Kasumi-1 (cell line): Measurements from ENCODE around the gene NACAD.

ENCODE experiments used
- DNase-seq, 2 experiments: peaks; one replicate each; lab custom pipeline; 2025; lab: John Stamatoyannopoulos, UW

Gene NACAD

DNA sequence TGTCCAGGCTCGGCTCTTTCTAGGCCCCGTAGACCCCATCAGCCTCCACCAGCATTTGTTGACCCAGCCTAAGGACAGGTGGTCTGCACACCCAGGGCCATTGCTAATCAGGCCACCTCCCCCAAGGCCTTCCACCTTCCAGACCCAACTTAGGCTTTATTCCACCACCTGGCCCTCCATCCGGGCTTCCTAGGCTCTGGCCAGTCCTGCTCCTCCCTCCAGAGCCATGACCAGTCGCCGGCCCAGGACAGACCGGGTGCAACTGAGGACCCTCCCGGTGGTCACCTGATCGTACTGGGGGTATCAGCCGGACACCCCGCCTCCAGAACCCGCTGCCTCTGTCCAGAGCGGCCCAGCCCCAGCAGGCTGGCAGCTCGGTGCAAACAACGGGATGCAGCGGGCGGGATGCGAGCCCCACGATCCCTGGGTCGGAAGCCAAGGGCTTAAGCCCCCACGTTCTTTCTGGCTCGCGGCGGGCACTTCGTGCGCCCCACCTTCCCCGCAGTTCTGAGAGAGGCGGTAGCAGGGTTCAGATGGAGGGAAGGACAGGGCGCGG lies 545 bp downstream of the NACAD start:
- DNase-seq = no peak

DNA sequence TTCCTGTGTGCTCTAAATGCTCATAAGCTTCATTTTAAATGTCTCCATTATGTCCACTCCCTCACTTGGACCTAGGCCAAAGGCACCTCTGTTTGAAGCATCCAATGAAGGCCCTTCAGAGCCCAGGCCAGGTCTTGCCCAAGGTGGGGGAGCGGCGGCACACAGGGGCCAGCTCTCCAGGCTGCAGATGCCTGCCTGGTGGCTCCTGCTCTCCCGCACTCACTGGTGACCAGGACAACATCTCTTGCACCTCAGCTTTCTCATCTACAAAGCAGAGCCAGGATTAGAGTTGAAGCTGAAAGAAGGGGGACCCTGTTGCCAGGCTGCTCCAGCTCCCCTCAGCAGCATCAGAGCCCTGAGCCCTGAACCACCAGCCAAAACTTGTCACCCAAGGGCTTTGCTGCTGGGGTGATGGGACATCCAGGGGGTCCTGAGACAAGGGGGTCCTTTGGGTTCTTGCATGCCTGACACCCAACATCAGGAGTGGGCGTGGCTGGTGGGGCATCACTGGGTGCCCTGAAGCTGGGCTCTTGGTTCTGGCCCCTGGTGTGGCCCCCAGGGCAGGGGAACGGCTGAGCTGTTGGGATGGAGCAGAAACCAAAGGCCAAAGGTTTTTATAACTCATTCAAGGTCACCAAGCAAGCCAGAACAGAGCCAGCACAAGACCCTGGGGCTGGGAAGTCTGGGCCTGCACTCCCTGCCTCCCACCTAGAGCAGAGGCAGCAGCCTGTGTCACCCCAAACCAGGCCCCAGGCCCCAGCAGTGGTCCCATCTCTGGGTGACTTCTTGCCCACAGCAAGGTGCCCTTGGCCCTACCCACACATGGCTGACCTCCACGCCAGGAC lies 1.2 kb downstream of the NACAD start:
- no peak for DNase-seq

DNA sequence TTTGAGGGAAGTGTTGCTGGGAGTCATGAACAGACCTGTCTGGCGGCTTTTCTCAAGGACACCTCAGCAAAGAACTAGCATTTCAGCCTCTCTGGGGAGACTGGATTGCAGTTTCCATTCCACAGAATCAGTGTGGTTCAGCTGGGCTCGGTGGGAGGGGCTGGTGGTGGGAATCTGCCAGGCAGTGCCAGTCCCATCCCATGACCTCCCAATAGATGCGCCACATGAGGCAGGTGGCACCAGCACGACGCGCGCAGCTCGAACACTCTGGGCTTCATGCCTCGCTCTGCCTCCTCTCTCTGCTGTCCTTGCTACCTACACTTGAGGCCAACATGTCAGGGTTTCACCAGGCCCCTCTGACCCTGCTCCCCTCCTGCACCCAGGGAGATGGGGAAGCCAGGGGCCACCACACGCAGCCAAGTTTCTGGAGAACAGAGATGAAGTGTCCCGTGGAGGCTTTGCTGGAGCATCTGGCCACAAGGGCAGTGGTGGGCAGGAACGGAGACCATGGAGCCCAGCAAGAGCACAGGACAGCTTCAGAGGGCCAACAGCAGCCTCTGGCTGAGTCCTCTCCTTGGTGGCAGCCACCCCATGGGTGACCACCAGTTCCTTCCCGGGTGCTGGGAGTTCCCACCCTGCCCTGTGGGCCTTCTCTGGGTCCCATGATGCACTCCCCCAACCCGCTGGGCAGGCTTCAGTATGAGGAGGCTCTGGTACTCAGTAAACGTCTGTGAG lies 2.3 kb downstream of the NACAD start:
- DNase-seq = no peak

DNA sequence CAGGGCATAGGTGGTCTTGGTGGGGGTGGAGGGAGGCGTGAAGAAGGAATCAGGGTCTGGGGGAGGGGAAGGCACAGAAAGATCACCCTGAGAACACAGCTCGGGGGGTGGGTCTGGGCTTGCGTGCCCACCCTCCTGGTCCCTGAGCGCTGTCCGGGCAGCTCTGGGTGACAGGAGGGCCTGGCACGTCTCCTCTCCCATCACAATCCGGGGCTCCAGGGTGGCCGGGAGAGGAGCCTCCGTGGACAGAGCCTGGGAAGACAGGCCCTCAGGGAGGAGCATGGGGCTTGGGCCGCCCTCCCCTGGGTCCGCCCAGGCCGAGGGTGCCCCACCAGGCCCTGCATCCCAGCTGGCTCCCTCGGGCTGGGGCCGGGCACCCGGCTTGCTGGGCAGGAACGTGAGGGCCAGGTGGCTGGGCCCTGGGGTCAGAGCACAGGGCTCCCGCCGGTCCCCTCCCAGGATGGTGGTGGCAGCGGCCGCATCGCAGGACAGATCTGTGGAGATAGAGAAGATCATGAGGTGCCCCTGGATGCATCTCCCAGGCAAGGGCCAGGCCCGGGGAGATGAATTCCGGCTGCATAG lies 3.1 kb downstream of the NACAD start:
- no peak for DNase-seq

DNA sequence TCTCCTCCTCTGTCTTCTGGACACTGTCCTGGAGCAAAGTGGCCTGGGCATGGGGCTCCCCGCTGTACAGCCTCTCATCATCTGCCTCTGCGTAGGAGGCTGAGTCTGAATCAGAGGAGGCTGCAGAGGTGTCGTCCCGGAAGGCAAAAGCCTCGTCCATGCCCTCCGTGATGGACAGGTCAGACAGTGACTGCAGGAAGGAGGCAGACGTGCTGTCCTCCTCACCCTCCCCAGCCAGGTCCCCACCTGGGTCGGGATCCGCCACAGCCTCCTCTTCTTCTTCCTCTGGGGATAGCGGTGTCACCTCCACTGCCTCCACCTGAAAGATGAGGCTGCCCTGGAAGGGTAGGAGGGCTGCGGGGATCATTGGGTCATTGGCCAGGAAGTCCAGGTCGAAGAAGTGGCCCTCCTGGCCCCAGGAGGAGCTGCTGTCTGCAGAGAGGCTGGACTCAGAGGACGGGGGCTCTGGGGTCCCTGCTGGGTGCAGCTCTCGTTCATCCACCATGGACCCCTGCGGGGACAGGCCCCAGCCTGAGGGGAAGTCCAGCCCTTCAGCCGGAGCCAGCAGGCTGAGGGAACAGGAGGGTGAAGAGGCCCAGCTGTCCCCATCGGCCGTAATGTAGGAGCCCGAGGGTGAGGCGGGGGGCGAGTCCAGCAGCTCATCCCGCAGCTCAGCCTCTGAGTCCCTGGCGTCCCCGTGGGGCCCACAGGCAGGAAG lies 3.7 kb downstream of the NACAD start:
- DNase-seq = no peak

DNA sequence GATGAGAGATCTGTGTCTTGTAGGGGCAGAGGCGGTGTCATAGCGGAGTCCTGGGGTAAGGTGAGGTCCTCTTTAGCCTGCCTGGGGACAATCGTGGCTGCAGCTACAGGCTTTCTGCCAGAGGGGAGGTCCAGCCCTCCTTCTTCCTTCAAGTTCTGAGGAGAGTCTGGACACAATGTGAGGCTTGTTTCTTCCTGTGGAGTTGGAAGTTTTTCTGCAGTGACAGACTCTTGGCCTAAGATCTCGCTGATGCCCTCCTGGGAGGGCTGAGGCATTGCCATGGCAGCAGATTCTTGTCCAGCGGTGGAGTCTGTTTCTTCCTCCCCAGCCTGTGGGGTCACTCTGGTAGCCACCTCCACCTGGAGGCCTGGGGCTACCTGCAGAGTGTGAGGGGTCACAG lies 4.4 kb downstream of the NACAD start:
- DNase-seq = no peak

DNA sequence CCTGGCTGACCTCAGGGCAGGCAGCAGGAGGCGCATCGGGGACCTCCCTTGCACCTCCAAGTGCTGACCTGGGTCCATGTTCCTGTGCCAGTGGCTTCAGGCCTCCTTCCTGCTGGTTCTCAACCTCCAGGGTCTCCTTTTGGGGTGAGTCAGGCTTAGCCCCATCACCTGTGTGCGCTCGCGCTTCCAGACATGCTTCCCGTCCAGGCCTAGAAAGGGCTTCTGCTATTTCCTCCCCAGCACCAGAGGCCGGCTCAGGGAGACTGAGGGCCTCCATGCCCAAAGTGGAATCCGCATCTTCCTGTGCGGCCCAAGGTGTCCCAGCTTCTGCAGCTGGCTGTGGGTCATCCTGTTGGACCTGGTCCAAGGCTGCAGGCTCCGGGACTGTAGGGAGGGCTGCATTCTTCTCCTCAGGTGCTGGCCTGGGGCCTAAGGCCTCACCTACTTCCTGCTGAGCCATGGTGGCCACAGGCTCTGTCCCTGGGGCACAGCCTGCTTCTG lies 5.9 kb downstream of the NACAD start:
- no peak for DNase-seq

DNA sequence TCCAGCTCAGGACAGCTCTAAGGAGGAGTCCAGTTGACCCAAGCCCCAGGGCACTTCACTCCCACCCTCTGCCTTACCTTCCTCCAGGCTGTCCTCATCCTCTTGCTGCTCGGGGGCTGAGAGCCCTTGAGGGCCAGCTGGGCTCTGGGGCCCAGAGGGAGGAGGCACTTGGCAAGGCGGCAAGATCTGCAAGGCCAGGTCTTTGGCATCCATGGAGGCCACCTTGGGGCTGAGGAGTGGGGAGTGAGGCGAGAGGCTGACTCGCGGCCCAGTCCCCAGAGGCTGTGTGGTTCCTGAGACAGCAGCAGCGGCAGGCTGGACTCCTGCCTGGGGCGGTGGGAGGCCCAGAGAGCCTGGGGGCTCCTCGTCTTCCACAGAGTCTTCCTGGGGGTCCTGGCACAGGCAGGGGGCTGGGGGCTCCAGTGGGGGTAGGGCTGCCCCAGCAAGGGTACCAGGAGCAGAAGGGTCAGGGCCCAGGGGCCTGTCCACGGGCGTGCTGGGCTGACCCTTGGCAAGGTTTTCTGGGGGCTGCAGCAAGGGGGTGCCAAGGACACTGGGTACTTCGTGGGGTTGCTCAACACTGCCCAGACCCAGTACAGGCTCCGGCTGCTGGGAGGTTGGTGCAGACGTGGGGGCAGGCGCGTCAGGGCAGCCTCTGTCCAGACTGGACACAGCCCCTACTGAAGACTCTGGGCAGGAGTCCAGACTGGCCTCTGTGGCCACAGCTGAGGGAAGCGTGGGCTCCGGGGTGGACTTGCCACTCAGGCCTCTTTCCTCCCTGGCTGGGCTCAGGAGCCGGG lies 6.5 kb downstream of the NACAD start:
- DNase-seq = no peak

DNA sequence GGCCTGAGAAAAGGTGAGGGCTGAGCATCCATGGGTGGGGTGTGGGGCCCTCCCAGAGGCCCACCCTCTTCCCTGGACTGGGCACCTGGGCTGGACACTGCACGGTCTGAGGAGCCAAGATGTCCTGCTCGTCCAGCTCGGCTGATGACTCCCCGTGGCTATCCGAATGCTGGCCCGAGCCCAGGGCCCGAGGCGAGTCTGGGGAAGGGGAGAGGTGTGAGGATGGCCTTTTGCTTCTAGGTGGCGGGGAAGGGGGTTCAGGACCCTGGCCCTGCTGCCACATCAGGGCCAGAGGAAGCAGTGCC lies 7.1 kb downstream of the NACAD start:
- no peak for DNase-seq

DNA sequence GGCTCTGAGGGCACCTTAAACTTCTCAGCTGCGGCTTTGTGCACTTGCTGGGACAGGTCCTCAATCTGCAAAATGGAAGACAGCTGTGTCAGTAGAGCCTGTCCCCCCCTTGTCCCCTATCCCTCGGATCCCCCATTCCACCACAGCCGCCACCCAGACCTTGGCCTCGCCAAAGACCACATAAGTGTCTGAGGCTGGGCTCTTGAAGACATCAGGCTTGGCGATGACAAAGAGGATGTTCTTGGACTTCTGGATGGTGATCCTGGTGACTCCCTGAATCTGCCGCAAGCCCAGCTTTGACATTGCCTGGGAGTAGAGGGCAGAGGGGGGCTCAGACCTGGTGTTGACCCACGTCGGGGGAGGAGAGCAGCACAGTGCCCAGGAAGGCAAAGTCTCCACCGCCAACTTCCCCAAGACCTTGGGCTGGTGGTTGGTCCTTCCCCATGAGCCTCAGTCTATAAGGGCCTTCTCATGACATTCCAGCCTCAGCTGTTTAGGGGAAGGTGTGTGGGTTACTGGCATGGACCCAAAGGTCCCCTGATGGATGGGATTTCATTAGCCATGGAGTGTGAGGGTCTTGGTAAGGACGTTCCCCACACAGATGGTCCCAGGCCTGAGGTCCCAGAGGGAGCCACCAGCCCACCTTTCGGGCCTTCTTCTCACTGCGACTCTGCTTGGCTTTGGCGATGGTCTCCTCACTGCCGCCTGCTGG lies 7.7 kb downstream of the NACAD start:
- no peak for DNase-seq

DNA sequence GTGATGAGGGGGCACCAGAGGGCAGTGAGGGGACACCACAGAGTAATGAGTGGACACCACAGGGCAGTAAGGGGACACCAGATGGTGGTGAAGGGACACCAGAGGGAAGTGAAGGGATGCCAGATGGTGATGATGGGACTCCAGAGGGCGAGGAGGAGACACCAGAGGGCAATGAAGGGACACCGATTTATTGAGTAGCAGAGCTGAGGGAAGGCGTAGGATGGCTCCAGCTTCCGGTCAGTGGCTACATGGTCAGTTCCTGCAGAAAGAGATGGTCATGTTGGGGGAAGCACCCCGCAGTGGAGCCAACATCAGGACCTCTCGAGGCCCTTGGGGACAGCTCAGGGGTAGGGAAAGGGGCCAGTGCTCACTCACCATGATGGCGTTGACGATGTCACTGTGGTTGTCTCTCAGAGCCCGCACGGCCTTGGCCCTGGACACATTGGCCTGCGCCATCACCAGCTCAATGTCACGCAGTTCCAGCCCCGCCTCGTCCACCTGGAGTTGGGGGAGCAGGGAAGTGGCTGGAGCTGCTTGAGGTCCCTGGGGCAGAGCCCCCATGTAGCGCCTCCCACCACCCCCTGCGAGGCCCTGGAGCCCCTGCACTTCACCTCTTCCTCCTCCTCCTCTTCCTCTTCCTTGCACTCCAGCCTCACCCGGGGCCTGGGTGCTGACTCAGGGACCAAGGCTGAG lies 8.4 kb downstream of the NACAD start:
- DNase-seq = no peak

DNA sequence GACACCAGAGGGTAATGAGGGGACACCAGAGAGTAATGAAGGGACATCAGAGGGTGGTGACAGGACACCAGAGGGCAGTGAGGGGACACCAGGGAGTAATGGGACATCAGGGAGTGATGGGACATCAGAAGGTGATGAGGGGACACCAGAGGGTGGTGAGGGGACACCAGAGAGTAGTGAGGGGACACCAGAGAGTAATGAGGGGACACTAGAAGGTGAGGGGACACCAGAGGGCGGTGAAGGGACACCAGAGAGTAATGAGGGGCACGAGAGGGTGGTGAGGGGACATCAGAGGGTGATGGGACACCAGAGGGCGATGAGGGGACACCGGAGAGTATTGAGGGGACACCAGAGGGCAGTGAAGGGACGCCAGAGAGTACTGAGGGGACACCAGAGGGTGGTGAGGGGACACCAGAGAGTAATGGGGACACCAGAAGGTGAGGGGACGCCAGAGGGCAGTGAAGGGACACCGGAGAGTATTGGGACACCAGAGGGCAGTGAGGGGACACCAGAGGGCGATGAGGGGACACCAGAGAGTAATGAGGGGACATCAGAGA lies 10.6 kb downstream of the NACAD start:
- no peak for DNase-seq

DNA sequence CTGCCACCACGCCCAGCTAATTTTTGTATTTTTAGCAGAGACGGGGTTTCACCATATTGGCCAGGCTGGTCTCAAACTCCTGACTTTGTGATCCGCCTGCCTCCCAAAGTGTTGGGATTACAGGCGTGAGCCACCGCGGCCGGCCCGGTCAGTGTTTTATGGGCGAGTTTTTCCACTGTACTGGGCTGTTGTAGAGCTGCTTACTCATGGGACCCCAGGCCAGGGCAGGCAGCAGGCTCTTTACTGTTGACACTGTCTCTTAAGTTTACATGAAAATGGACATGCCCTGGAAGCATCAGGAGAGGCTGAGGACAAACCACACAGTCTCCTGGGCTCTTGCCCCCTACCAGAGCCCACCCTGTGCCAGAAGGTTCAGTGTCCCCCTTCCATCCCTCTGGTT lies 11.2 kb downstream of the NACAD start:
- no peak for DNase-seq

DNA sequence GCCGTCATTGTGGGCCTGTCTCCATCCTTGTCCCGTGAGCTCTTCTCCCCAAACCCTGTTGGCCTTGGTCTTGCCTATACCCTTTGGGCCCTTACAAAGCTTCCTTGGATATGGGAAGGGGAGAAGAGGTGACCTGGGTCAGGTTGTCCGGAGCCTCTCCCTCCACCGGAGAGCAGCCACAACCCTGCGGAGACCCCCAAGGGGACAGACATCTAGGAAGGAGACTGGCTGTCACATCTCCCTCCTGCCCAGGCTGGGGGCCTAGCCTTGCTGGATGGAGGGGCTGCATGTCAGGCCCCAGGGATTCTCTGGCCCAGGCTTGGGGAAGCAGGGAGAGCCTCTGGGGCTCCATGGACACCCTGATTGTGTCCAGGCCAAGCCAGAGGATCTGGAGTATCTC lies 11.8 kb downstream of the NACAD start:
- no peak for DNase-seq

DNA sequence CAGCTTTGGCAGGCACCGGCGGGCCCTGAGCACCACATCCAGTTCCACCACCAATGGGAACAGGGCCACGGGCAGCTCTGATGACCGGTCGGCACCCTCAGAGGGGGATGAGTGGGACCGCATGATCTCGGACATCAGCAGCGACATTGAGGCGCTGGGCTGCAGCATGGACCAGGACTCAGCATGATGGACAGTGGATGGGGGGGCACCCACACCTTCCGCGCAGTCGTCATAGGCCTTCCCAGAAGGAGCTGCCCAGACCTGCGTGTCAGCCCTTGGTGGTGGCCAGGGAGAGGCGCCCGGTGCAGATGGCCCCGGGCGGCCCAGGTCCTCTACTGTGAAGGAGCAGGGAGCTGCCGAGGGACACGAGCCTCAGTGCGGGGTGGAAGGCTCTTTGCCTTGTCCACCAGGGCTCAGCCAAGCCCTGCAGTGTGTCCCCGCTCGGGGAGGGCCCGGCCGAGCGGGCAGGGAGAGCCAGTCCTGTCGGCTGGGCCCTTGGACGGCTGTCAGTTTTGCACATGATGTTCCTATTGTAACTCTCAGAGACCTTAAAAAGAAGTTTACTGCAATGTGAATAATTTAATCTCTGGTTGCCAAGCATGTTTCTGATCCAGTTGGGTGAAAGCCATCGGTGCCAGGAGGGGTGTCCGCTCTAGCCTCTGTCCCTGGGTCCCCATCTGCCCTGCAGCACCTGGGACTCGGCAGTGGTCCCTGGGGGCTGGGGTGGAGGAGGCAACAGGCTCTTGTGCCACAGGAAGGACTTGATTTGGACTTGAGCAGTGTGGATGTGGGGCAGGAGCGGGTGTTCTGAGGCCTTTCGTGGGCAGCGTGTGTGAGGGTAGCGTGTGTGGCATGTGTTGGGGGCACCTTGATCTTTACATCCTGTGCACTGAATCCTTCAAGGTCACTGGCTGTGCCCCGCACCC lies 12.6 kb downstream of the NACAD start:
- no peak for DNase-seq

DNA sequence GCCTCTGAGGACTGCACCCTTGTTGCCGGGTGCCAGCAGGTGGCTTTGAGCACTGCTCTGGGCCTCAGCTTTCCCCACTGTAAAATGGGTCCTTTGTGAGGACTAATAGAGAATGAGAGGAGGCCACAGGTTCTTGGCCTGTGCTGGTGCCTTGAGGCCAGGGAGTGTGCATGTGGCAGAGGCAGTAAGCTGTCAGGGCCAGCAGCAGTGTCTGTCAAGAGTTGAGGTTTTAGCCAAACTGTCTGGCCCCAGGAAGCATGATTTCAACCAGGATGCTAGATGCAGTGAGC lies 13.5 kb downstream of the NACAD start:
- no peak for DNase-seq

DNA sequence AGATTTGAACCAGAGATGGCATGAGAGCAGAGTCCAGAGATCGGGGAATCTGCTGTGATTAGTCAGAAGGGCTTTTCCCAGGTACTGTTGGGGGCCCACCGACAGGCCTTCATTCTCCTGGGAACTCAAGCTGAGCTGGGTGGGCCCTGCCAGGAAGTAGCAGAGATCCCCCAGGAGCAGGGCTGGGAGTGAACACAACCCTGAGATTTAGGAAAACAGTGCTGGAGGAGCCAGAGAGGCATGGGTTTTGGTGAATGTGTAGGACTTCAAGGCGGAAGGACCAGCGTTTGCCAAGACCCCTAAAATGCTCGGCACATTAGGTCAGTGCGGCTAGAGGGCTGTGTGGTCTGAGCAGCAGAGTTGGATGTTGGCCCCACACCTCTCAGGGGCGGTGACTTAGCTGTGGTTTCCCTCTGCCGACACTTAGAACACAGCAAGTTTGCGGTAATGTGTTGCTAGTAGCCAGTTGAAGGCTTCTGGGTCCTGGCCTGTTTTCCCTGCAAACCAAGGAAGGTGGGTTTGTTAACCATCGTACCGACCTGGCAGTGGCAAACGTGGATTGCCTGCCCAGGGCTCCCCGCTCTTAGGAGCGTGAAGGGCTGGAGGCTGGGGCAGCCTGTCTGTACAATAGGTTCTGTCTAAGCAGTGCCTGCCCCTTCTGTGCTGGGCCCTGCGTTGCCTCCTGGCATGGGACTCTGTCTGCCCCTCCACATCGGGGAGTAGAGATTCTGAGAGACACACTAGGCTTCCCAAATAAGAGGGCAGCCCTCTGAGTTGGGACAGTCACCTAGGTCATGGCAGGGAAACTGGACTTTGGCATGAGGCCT lies 14.0 kb downstream of the NACAD start:
- DNase-seq = no peak
